Uterus (tissue), 4 donors: ENCODE data around the gene WWP2. TPM values are rescaled to one million over a fixed set of nuclear protein-coding genes. Genes with fewer than 3 reads are reported as not detected.

Experiments used
- DNase-seq, 2 donors: peaks; one replicate each; pipeline ENCODE4 v3.0.0-alpha.2; 2019 to 2020
- H3K27ac ChIP-seq, 2 donors: fragments of 200-600 bp; sonication (generic); 1 replicate in 1 of 2; 2 replicates in 1 of 2; pipeline ENCODE4 v1.5.1; 2016 to 2018
- H3K27me3 ChIP-seq, 2 donors: fragments of 200-600 bp; sonication (generic); one replicate each; pipeline ENCODE4 v1.5.1; 2018 to 2019; ENCODE audit warnings: control low read depth in 1 of 2
- H3K36me3 ChIP-seq, 2 donors: fragments of 200-600 bp; sonication (generic); one replicate each; pipeline ENCODE4 v1.5.1; 2019; ENCODE audit warnings: control low read depth in 1 of 2
- H3K4me1 ChIP-seq, 2 donors: fragments of 200-600 bp; sonication (generic); one replicate each; pipeline ENCODE4 v1.5.1; 2018 to 2019; ENCODE audit warnings: control low read depth in 1 of 2
- H3K4me3 ChIP-seq, 2 donors: fragments of 200-600 bp; sonication (generic); 1 replicate in 1 of 2; 2 replicates in 1 of 2; pipeline ENCODE4 v1.5.1; 2018 to 2019; ENCODE audit warnings: mild to moderate bottlenecking in 1 of 2
- H3K9me3 ChIP-seq, 2 donors: fragments of 200-600 bp; sonication (generic); one replicate each; pipeline ENCODE4 v1.5.1; 2019; ENCODE audit warnings: control low read depth in 1 of 2
- CTCF ChIP-seq, 4 experiments: fragments of 200-600 bp in 2 of 4; fragments of 450-650 bp in 2 of 4; sonication (generic) in 2 of 4; IDR thresholded peaks; one replicate each; pipeline ENCODE4 v1.5.1; 2016 to 2019; ENCODE audit warnings: antibody characterized with exemption in 4 of 4, mild to moderate bottlenecking in 2 of 4, moderate library complexity in 1 of 4
- POLR2A ChIP-seq, 2 donors: fragments of 450-650 bp; IDR thresholded peaks; one replicate each; pipeline ENCODE4 v1.6.1; 2016; ENCODE audit warnings: antibody characterized with exemption in 2 of 2, mild to moderate bottlenecking in 1 of 2, moderate library complexity in 1 of 2
- intact Hi-C: fragments of 100-400 bp; cut with DNase I; formaldehyde crosslinking; loops from one replicate; pipeline ENCODE4 v1.15.1; 2023; ENCODE audit warnings: low total_unique reads
- total RNA-seq, 4 donors: library from RNA; depleted of rRNA in 3 of 4; stranded (reverse); fragments of >200 nt in 3 of 4; gene quantifications; one replicate each; pipeline versions ENCODE4 v1.1.0 to v1.2.4, GENCODE V29; 2014 to 2023
- donor health status: DM: yes; HTN: yes; CAD: no.

The WWP2 gene
- total RNA-seq, 4 donors from 2014 or later = 12.8 to 57.9 (median 32.4) TPM

GRCh38 chr16:69888005-69888590 is 126.0 kb downstream of the WWP2 start:
- intact Hi-C loops = no loop called here
- no peaks in the 10 kb centered on the region for H3K36me3 ChIP-seq
- TF ChIP-seq CTCF (IDR thresholded peaks at IDR 0.05) = no peak
- TF ChIP-seq POLR2A (IDR thresholded peaks at IDR 0.05) = no peak
- no peaks in the 10 kb centered on the region for H3K4me1 ChIP-seq
- H3K9me3 ChIP-seq = no peaks in the 10 kb centered on the region
- no peak overlapping the region for H3K4me3 ChIP-seq
- H3K27me3 ChIP-seq = no peaks in the 10 kb centered on the region
- no peak overlapping the region for H3K27ac ChIP-seq
- no peak for DNase-seq

- Histone ChIP-seq H3K4me3 (no peak overlapping the region), H3K9me3 (no peaks in the 10 kb centered on the region), H3K4me1 (no peaks in the 10 kb centered on the region), H3K36me3 (no peaks in the 10 kb centered on the region), H3K27ac (peak overlapping the region; percentile 77 to 87), H3K27me3 (no peaks in the 10 kb centered on the region)
- no peak for DNase-seq
- intact Hi-C loops = no loop called here
- TF ChIP-seq CTCF (IDR thresholded peaks at IDR 0.05) = no peak
- TF ChIP-seq POLR2A (IDR thresholded peaks at IDR 0.05) = no peak
Observed at GRCh38 chr16:69889295-69889964, 127.3 kb downstream of the WWP2 start.

- no peaks in the 10 kb centered on the region for H3K4me1 ChIP-seq
- DNase-seq = peak; percentile 46 to 69
- TF ChIP-seq CTCF (IDR thresholded peaks at IDR 0.05) = peak in 1 of 4 experiments; percentile 13
- no peak for TF ChIP-seq POLR2A (IDR thresholded peaks at IDR 0.05)
- intact Hi-C loops = no loop called here
- no peak overlapping the region for H3K4me3 ChIP-seq
- H3K9me3 ChIP-seq = no peaks in the 10 kb centered on the region
- peak overlapping the region; percentile 77 to 87 for H3K27ac ChIP-seq
- H3K27me3 ChIP-seq = no peaks in the 10 kb centered on the region
- no peaks in the 10 kb centered on the region for H3K36me3 ChIP-seq
Observed at GRCh38 chr16:69890114-69890891, 128.2 kb downstream of the WWP2 start.

- intact Hi-C loops = no loop called here
- DNase-seq = peak in 1 of 2 donors; percentile 23
- no peaks in the 10 kb centered on the region for H3K27me3 ChIP-seq
- H3K4me3 ChIP-seq = no peak overlapping the region
- H3K4me1 ChIP-seq = no peaks in the 10 kb centered on the region
- H3K27ac ChIP-seq = peak overlapping the region; percentile 77 to 87
- no peaks in the 10 kb centered on the region for H3K36me3 ChIP-seq
- TF ChIP-seq POLR2A (IDR thresholded peaks at IDR 0.05) (no peak), CTCF (IDR thresholded peaks at IDR 0.05) (no peak)
- H3K9me3 ChIP-seq = no peaks in the 10 kb centered on the region
Observed at GRCh38 chr16:69890892-69891282, 128.8 kb downstream of the WWP2 start.

- Histone ChIP-seq H3K4me1 (no peaks in the 10 kb centered on the region), H3K4me3 (no peak overlapping the region), H3K36me3 (no peaks in the 10 kb centered on the region), H3K27me3 (no peaks in the 10 kb centered on the region), H3K9me3 (no peaks in the 10 kb centered on the region), H3K27ac (no peak overlapping the region)
- no peak for DNase-seq
- intact Hi-C loops = no loop called here
- TF ChIP-seq POLR2A (IDR thresholded peaks at IDR 0.05) = no peak
- no peak for TF ChIP-seq CTCF (IDR thresholded peaks at IDR 0.05)
Observed at GRCh38 chr16:69892378-69892777, 130.2 kb downstream of the WWP2 start.
